Measurements from ENCODE around the gene DACT2.

The DACT2 gene

GRCh38 chr6:168319279-168320111, at the start of gene DACT2:
Gene DACT2, minus strand, starts transcription at chr6:168319777. Its CDS starts 144 bp downstream, at chr6:168319633.
- TF ChIP-seq CTCF (conservative IDR thresholded peaks at IDR 0.05; ENCODE audit: low read length), result no peak
- no peak for DNase-seq (ENCODE audit: low read depth)
- no peak within 1 kb of the TSS for H3K4me3 ChIP-seq (ENCODE audit: low read length)

- H3K4me3 ChIP-seq (ENCODE audit: low read length), result no peak overlapping the region
- no peak for TF ChIP-seq CTCF (conservative IDR thresholded peaks at IDR 0.05; ENCODE audit: low read length)
- no peak for DNase-seq (ENCODE audit: low read depth)
These were observed 49.4 kb upstream of the DACT2 start for GRCh38 chr6:168368936-168369335.

- DNase-seq (ENCODE audit: low read depth), result peak; percentile 56
- no peak for TF ChIP-seq CTCF (conservative IDR thresholded peaks at IDR 0.05; ENCODE audit: low read length)
- no peak overlapping the region for H3K4me3 ChIP-seq (ENCODE audit: low read length)
These were observed 48.7 kb upstream of the DACT2 start for GRCh38 chr6:168368066-168368820.

- H3K4me3 ChIP-seq (ENCODE audit: low read length), result no peak overlapping the region
- DNase-seq (ENCODE audit: low read depth), result no peak
- TF ChIP-seq CTCF (conservative IDR thresholded peaks at IDR 0.05; ENCODE audit: low read length), result no peak
These were observed 47.7 kb upstream of the DACT2 start for GRCh38 chr6:168367285-168367751.

GRCh38 chr6:168366473-168366872, 46.9 kb upstream of the DACT2 start:
- H3K4me3 ChIP-seq (ENCODE audit: low read length), result no peak overlapping the region
- DNase-seq (ENCODE audit: low read depth), result no peak
- TF ChIP-seq CTCF (conservative IDR thresholded peaks at IDR 0.05; ENCODE audit: low read length), result no peak

- no peak overlapping the region for H3K4me3 ChIP-seq (ENCODE audit: low read length)
- TF ChIP-seq CTCF (conservative IDR thresholded peaks at IDR 0.05; ENCODE audit: low read length), result no peak
- no peak for DNase-seq (ENCODE audit: low read depth)
These were observed 46.0 kb upstream of the DACT2 start for GRCh38 chr6:168365422-168366165.
